Measurements from ENCODE around the gene SP5.
"Not testable (repeated sequence)": the region's sequence is repeated elsewhere in the genome, so short reads cannot be mapped to it uniquely, and the experiment has no call there.

SP5 gene

DNA sequence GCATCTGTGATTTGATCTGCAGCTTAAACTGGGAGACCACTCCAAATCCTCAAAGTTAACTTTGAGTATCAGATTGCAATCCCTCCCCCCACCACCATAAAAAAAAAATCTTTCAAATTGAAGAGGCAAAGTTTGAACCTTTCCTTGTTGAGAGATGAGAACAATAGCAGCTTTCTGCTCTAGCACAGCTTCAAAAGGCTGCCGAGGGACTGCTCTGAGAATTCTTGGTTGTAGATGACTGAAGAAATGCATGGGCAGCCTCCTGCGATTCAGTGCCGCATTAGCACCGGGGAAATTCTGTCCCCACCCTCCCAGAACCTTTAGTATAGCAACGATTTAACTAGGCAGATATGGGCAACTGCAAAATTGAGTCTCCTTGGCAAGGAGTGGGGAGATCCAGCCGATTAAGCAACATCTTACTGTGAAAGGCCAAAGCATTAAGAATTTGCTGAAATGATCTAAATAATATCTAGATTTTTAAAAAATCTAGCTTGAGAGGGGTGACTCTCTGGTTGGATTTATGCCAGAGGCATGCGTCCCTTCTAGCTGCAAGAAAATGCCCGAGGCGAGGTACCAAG, 3.9 kb upstream of the SP5 start:
- no peak for DNase-seq (ENCODE audit: low read depth)

DNA sequence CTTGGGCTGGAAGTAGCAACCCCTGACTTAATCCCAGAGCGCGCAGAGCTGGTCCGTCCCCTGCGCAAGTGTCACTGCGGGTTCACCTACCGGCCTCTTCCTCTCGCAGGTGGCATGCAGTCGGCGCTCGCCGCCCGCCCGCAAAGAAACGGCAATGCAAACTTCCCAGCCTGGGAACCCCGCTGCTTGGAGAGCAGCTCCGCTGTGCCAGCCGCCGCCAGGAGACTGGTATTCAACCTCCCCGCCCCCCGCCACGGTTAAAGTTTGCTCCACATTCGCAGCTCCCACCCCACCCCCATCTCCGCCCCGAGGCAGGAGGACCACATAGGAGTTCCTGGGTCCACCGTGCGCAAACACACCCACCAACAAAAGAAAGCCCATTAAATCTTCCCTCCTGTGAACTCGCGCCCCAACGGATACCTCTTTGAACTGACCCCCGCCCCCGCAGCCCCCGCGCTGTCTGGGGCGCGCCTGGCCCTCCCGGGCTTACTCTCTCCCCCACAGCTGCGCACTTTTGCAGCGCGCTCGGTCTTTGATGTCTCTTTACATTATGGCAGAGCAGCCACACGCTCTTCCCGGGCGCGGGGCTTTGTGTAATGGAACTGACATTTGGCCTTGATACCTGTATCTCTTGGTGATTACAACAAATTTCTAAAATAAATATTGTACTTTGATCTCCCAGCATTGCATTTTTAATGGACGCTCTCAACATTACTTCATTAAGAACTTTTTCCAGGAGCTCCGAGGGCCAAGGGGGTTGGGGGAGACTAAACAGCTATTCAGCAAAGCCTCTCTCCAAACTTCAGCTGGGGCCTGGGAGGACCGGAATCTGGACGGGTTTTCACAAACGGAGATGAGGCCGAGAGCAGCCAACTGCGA, 3.1 kb upstream of the SP5 start:
- no peak for DNase-seq (ENCODE audit: low read depth)

DNA sequence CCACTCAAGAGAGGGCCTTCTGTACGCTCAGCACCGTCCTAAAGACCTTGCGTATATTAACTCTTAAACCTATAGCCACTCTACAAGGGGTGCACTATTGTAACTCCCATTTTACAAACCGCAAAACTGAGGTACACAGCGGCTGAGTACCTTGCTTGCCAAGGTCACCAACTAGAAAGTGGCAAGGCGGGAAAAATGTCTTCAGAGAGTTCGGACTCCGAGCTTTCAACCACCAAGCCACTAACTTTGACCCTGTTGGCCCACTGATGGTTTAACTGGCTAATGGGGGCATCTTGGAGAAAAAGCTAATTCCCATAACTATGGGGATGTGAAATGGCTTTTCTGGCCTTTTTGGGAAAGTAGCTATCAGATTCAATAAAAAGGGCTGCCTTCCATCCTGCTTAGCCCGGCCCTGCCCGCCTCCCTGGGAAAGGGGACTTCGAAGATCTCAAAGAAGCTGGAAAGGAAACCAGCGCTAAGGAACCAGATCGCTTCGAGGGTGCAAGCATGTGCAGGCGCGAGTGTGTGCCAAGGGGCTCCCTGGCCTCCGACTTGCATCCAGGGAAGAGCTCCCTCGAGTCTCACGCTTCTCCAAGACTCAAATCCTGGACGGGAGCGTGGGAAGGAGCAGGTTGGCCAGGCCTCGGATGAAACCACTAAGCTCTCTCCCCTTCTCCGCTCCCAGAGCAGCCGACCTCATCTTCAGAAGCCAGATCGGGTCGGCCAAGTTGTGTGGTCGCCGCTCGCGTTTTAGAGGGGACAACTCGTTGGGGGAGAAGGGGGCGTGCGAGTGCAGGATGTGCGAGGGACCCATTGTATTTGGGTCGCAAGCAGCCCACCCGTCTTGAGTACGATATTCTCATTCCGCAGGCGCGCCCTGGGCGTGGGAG, 2.2 kb upstream of the SP5 start:
- no peak for DNase-seq (ENCODE audit: low read depth)

DNA sequence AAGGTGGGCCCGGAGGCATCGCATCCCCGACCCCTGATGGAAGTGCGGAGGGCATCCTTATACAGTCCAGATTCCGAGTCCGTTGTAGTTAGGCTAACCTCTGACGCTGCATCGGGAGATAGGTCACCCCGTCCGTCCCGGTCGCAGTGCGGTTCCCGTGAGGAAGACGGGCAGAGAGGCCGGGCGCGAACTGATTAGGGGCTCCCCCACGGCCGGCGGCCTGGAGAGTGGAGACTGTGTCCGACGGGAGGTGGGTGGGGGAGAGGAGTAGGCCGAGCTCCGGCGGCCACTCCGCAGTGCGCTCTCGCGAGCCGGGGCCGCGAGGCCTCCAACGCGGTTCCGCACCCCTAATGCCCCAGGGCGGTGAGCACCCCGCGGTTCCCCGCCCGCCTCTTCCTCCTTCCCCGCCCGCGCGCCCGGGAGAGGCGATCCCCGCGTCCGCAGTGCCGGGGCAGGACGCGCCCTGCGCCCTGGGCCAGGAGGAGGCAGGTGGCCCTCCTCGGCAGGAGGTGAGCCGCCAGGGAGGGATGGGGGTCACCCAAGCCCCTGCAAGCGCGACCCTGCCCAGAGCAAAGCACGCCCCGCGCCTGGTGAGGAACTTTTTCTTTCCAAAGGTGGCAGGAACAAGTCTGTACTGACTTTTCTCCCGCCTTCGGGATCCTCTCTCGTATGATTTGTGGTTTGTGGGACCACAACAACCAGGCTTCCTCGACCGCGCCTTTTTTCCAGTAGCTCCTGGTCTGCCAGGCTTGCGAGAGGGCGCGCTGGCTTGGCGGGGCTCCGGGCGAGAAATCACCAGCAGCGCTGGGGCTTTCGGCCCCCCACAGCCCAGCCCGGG, 1.4 kb upstream of the SP5 start:
- no peak for DNase-seq (ENCODE audit: low read depth)

DNA sequence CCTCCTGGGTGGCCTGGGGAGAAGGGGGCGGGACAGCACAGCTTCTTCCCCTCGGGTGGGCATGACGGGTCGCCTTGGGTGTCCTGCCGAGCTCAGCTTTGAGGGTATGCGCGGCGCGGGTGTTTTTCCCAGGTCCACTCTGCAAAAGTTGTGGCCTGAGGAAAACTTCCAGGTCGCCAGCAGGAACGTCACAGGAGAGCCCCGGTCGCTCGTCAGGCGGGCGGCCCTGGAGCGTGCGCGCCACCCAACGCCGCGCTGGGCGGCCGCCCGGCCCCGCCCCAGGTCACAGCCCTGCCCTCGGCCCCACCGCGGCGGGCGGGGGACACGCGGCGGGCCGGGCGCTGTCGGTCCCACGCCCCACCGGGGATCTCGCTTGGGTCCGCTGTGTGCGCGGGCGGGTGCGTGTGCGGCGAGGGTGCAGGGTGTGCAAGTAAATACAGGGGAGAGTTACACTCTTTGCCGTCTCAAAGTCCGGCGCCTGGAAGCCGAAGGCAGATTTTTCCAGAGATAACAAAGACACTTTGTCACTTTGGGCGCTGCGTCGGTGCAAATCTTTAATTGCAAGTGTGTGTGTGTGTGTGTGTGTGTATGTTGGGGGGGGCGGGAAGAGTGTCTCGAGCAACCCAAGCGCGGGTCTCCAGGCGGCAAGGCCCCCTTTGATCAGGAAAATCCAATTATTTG, 616 bp upstream of the SP5 start:
- DNase-seq (ENCODE audit: low read depth) = no peak

DNA sequence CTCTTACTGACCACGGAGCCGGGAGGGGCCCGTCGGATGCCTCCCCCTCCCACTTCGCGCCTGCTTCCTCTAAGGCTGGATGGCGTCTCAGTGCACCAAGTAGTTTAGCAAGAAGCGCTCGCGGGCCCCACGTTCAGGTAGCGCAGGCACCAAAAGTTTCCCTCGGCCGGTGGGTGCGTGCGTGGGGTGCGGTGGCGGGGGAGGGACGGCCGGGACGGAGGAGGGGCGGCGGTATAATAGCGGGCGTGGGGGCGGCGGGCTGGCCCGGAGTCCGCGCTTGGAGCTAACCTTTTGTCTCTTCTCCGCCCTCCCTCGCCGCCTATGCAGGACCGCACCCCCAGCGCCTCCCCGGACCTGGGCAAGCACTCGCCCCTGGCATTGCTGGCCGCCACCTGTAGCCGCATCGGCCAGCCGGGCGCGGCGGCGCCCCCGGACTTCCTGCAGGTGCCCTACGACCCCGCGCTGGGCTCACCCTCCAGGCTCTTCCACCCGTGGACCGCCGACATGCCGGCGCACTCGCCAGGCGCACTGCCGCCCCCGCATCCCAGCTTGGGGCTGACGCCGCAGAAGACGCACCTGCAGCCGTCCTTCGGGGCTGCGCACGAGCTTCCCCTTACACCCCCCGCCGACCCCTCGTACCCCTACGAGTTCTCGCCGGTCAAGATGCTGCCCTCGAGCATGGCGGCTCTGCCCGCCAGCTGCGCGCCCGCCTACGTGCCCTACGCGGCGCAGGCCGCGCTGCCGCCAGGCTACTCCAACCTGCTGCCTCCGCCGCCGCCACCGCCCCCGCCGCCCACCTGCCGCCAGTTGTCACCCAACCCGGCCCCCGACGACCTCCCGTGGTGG, 1.0 kb downstream of the SP5 start:
- no peak for DNase-seq (ENCODE audit: low read depth)

DNA sequence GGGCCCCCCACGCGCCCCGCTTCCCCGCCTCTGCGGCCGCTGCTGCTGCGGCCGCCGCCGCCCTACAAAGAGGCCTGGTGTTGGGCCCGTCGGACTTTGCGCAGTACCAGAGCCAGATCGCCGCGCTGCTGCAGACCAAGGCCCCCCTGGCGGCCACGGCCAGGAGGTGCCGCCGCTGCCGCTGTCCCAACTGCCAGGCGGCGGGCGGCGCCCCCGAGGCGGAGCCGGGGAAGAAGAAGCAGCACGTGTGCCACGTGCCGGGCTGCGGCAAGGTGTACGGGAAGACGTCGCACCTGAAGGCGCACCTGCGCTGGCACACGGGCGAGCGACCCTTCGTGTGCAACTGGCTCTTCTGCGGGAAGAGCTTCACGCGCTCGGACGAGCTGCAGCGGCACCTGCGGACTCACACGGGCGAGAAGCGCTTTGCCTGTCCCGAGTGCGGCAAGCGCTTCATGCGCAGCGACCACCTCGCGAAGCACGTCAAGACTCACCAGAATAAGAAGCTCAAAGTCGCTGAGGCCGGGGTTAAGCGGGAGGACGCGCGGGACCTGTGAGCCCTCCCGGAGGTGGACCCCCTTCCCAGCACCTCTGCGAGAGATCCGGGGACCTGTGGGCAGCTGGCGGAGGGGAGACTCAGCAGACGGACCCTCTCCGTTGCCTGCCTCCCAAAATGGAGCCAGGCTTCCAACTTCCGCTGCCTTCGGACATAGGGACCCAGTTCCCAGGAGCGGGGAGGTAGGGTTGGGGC, 1.9 kb downstream of the SP5 start:
- DNase-seq (ENCODE audit: low read depth) = no peak

DNA sequence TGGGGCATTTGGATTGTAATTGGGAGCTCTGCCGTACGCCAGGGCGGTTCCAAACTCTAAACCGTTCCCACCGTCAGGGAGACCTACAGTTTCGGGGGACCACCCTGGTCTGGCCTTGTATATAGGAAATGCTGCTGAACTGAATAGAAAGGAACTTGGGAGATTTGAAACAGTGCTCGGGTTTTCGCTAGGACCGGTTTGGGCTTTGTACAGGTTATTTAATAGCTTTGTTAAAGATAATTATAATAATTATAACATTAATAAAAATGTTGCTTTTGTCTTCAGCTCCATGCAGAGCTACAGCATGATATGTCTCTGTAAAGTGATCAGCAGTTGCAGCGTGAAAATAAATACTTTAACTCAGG, 2.4 kb downstream of the SP5 start:
- no peak for DNase-seq (ENCODE audit: low read depth)

DNA sequence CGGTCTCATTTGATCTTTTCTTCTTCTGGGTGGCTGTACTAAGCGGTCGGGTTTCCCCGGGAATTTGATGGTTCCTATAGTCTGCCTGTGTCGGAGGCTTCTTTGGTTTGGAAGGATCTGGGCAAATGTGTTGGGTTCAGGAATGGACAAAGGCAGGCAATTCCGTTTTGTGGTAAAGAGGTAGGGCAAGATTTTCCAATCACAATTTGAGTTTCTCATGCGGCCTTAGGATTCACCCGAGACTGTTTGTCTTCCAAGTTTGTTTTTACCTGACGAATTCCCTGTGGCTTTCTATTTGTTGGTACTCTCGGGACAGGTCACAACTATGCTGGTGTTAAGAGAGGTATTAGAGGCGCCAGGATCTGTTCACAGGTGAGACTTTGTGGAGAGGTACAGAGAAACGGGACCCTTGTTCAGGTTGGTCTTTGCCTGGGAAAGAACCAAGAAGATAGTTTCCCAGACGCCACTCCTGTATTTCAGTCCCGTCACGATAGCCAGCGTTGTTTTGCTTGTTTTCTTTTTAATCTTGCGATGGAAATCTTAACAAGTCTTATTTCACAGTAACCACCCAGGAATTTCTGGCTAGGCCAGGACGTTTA, 3.0 kb downstream of the SP5 start:
- DNase-seq (ENCODE audit: low read depth) = no peak

DNA sequence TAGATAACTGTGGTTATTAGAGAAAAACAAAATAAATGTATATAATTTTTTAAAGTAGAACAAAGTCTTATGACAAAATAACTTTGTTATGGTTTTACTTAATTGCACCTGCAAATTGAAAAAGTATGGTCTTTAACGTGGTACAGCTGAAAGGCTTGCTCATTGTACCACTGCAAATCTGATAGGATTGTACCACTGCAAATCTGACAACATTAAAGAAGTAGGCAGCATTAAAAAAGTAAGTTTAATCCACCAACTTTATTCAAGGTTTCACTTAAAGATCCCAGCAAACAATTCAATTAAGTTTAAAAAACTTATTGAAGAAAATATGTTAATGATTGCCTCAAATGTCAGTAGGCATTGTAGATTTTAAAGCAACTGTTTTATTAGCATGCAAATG, 4.7 kb downstream of the SP5 start:
- no peak for DNase-seq (ENCODE audit: low read depth)

DNA sequence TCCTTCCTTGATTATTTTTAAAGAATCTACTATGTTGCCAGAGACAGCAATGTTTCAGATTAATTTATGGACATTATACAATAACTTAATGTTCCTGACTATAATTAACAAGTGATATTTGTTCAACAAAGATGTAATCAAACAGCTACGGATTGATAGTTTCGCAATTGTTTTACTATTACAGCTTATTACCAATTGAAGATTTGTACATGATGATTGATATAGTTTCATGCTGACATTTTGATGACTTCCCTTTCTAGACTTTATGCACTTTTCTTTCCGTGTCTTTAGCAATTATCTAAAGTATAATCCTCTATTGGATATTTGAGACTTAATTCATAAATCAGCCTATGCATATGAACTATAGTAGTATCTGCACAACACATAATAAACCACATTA, 6.5 kb downstream of the SP5 start:
- no peak for DNase-seq (ENCODE audit: low read depth)

DNA sequence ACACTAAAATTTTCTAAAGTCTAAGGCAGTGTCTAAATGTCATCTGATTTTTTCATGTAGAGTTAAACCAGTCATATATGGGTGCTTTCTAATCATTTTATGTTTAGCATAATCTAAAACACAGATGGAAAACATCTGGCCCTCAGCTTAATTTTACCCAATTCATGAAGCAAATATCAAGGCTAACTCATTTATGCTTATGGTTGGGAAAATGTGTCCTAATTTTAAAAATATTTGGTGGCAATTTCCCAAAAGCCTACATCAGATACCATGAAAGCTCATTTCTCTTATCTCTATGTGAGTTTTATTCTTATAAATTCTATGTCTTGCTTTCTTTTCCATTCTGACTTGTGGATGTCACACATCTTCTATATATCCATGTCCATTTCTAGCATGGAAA, 7.2 kb downstream of the SP5 start:
- no peak for DNase-seq (ENCODE audit: low read depth)

DNA sequence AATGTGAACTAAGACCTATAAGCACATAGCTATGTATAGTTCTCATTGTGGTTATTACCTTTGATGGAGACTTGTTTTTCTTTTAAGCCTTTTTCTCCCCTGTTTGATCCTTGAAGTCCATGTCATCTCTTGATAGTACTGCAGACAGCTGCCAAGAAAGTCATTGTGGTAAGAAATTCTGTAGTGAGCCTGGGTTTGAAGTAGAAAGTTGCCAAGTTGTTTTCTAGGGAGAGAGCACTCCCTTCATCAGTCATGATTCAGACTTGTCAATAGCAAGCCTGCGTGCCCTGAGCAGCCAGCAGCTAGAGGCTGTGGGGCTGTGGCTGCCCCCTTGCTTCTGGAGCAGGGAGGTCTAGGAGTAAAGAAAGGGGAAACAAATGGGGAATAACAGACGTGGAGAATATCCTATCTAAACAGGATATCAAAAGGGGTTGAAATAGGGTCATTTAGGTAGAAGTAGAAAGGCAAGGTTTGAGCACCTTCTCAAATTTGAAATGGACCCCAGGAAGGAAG, 8.4 kb downstream of the SP5 start:
- DNase-seq (ENCODE audit: low read depth) = no peak

DNA sequence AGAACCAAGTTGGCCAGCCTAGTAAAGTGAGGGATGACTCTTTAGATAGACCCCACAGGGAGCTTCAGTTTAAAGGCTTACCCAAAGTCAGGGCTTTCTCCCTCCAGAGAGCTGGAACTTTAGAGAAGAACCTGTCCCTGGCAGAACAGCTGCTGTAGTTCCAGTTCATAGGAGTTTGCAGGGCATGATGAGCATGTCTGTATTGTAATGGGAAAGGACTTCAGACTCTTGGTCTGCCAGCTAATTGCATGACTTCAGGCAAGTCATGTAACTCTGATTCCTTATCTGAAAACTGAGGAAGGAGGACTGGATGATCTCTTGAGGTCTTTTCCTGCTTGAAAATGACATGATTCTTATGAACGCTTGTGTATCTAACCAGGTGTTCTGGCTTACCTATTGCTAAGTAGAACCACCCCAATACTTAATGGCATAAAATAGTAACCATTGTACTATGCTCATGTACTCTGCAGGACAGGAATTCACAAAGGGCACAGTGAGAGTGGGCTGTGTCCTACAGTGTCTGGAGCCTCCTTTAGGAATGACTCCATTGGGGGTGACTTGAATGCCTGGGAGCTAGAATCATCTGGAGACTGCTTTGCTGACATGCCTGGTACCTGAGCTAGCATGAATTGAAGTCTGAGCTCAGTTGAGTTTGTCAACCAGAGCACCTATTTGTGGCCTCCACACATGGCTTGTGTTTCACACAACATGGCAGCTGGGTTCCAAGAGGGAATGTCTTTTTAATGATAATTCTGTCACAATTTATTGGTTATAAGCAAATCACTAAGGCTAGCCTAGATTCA, 18.9 kb downstream of the SP5 start:
- no peak for DNase-seq (ENCODE audit: low read depth)

DNA sequence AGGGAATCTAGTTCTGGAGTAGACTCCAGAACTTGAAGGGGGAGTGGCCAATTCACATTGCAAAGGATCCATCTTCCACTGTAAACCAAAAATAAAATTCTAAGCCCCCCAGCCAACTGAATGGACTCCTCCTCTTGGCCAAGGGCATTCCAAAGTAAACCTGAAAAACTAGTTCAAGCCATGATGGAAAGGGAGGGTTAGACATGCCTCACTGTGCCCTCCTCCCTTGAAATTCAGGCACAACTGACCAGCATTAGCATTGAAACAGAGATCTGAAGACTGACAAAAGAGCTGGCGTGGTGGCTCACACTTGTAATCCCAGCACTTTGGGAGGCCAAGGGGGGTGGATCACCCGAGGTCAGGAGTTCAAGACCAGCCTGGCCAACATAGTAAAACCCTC, 19.5 kb downstream of the SP5 start:
- DNase-seq (ENCODE audit: low read depth) = not testable (repeated sequence)

DNA sequence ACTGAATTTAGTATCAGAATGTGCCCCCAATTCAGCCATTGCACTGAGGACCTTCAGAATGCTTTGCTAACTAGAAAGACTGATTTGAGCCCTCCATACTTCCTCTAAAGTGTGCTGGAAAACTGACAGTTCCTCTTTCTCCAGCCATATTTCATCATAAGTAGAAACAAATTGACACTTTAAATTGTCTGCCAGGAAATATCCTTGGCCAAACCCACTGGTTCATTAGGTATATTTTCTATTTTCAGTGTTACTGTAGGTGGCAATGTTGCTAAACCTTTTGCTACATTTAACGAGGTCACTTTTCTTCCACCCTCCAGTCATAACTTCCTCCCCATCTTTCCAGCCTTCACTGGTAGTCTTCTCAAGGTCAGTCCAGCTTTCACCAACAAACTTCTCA, 21.5 kb downstream of the SP5 start:
- DNase-seq (ENCODE audit: low read depth) = no peak

DNA sequence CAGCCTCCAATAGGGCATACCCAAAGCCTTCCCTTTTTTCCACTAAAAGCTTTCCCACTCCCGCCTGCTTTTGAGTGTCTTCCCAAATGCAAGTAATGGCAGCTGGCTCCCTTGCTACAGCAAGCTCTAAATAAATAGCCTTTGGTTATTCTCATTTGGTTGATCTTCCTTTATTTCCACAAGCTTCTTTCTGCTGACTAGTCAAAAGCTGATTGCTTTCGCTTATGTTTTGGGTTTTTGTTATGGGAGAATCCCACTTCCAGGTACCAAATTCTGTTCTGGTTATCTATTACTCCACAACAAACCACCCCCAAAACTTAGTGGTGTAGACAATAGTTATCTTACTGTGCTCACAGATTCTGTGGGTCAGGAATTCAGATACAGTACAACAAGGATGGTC, 22.3 kb downstream of the SP5 start:
- DNase-seq (ENCODE audit: low read depth) = no peak

DNA sequence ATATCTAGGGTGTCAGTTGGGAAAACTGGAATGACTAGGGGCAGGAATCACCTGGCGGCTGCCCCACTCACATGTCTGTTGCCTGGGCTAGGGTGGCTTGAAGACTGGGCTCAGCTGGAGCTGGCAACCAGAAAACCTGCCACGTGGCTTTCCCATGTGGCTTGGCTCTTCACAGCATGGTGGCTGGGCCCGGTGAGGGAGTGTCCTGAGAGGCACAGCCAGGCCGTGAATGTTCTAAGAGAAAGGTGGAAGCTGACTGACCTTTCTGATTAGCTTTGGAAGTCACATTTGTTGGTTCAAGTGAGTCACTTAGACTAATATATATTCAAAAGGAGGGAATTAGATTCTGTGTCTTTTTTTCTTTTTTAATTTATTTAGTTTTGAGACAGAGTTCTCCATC, 22.7 kb downstream of the SP5 start:
- DNase-seq (ENCODE audit: low read depth) = no peak

Data from stromal cell of bone marrow (primary cell).